Measurements from ENCODE around the gene KAT2B. TPM values are rescaled to one million over a fixed set of nuclear protein-coding genes. Genes with fewer than 3 reads are reported as not detected.

The KAT2B gene
- total and polyA plus RNA-seq, 2 of the 8 experiments (the other 6 are each of a cell fraction or from before 2014, with no cell fraction given) = 0.24 to 0.91 TPM

DNA sequence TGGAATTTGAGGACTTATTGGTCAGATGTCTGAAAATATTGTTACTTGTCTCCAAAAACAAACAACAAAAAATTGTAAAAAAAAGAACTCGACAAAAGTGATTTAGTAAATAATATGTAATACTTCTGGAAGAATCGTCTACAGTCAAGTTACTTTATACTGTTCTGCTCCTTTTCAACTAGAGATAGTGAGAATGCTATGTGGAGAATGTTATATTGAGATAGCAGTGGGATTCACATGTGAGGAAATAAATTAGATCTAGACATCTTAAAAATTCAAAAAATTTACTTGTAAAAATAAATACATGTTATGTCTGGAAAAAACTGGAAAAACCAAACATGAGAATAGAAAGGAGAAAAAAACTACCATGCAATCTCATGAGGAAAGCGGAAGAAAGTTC is 80.8 kb downstream of the KAT2B start:
- POLR2A ChIA-PET (ENCODE audit: partially characterized antibody) = no interaction called here

More for the DNA sequence above, 80.8 kb downstream of the KAT2B start:
- Histone ChIP-seq H3K23me2 (ENCODE audit: low read depth, low read length) (no peaks in the 10 kb centered on the region), H3K27ac (ENCODE audit: low read depth, low read length) (no peak overlapping the region), H4K5ac (ENCODE audit: insufficient read length, low read depth, low read length) (no peak overlapping the region), H3K4me3 (ENCODE audit: extremely low read depth in 1 of 4, insufficient read depth in 2 of 4, low read depth in 3 of 4, low read length in 4 of 4) (no peak overlapping the region), H2BK20ac (ENCODE audit: low read length) (no peak overlapping the region), H3K4me1 (replicated peaks in 1 of 4; ENCODE audit: control insufficient read depth in 3 of 4, insufficient read depth in 4 of 4, low read length in 3 of 4) (no peaks in the 10 kb centered on the region), H3K36me3 (ENCODE audit: control insufficient read depth in 2 of 4, insufficient read depth in 4 of 4, low read length in 3 of 4) (no peaks in the 10 kb centered on the region), H4K20me1 (replicated peaks in 1 of 2; ENCODE audit: control insufficient read depth in 1 of 2, insufficient read depth in 2 of 2, low read length in 2 of 2) (no peaks in the 10 kb centered on the region), H3K27me3 (replicated peaks in 1 of 4; ENCODE audit: control insufficient read depth in 3 of 4, extremely low read depth in 1 of 4, insufficient read depth in 3 of 4, low read length in 3 of 4) (no peaks in the 10 kb centered on the region), H2BK120ac (replicated peaks; ENCODE audit: low read depth, low read length) (no peak overlapping the region), H2AFZ (ENCODE audit: low read length) (no peak overlapping the region), H3K4me2 (ENCODE audit: insufficient read depth in 1 of 2, low read depth in 2 of 2, low read length in 2 of 2) (no peak overlapping the region), H3K14ac (ENCODE audit: insufficient read length) (no peak overlapping the region), H3K79me2 (ENCODE audit: control insufficient read depth in 1 of 2, insufficient read depth in 2 of 2, low read length in 2 of 2) (no peaks in the 10 kb centered on the region), H3K9me3 (ENCODE audit: insufficient read depth in 2 of 2, low read depth in 1 of 2, low read length in 1 of 2) (no peaks in the 10 kb centered on the region), H3K18ac (ENCODE audit: extremely low read depth, low read length) (no peak overlapping the region), H3K23ac (ENCODE audit: insufficient read length) (no peak overlapping the region), H2BK5ac (ENCODE audit: low read depth, low read length) (no peak overlapping the region), H3K4ac (replicated peaks; ENCODE audit: insufficient read length, low read depth, low read length) (no peak overlapping the region), H2BK12ac (ENCODE audit: low read depth, low read length) (no peak overlapping the region), H3K79me1 (ENCODE audit: low read depth, low read length) (no peaks in the 10 kb centered on the region), H2AK5ac (ENCODE audit: low read depth, low read length) (no peak overlapping the region), H4K8ac (ENCODE audit: extremely low read depth, insufficient read depth, low read length) (no peak overlapping the region), H2BK15ac (ENCODE audit: low read length) (no peak overlapping the region), H4K91ac (replicated peaks; ENCODE audit: insufficient read length, low read length) (no peak overlapping the region), H3K9ac (replicated peaks in 1 of 4; ENCODE audit: extremely low read depth in 1 of 4, low read depth in 3 of 4, low read length in 3 of 4) (no peak overlapping the region), H3K56ac (replicated peaks; ENCODE audit: insufficient read length, low read depth, low read length) (no peak overlapping the region)
- WGBS, 2 experiments (ENCODE audit: extremely low coverage in 1 of 2, insufficient coverage in 1 of 2, insufficient read length in 1 of 2, insufficient replicate concordance in 2 of 2, low coverage in 1 of 2, low lambda C conversion rate in 2 of 2, missing lambda C conversion rate in 1 of 2) = 89% methylated on average over 3 of the region's 3 CpGs; no CpG with 5 or more reads in 1 of the 2 experiments
- CTCF ChIA-PET (ENCODE audit: partially characterized antibody) = interaction anchor here (0.5 to 1.2 kb wide), 3 partner anchors 18 to 431 kb away, joined by 3 to 4 read pairs (median 3); no protein-coding TSS in a partner anchor
- no peak for DNase-seq (ENCODE audit: low read depth in 1 of 2, low spot score in 2 of 2)
- no peak for FAIRE-seq
